ENCODE measurements around the gene RYR2.

GRCh38 chr1:237261198-237261597 lies 219.2 kb downstream of the RYR2 start:
- TF ChIP-seq CTCF (IDR thresholded peaks at IDR 0.05) (no peak), POLR2A (IDR thresholded peaks at IDR 0.05) (no peak)
